Upper lobe of right lung (tissue), 1 donor: Measurements from ENCODE around the gene P3H3. TPM values are rescaled to one million over a fixed set of nuclear protein-coding genes. Genes with fewer than 3 reads are reported as not detected.
"Not testable (repeated sequence)": the region's sequence is repeated elsewhere in the genome, so short reads cannot be mapped to it uniquely, and the experiment has no call there.

Experiments used
- ATAC-seq: fragments of 200-7000 bp; cut with Tn5 transposase; one replicate; pipeline ENCODE4 v1.9.1; 2020; ENCODE audit warnings: mild to moderate bottlenecking, moderate library complexity
- DNase-seq: peaks from one replicate; pipeline ENCODE4 v3.0.0-alpha.2; 2020
- H3K27ac ChIP-seq: fragments of 200-600 bp; one replicate; pipeline ENCODE4 v1.8.0; 2022
- H3K27me3 ChIP-seq: fragments of 200-600 bp; one replicate; pipeline ENCODE4 v1.8.0; 2022; ENCODE audit warnings: mild to moderate bottlenecking
- H3K36me3 ChIP-seq: fragments of 200-600 bp; one replicate; pipeline ENCODE4 v1.8.0; 2022
- H3K4me1 ChIP-seq: fragments of 200-600 bp; one replicate; pipeline ENCODE4 v1.8.0; 2022
- H3K4me3 ChIP-seq: fragments of 200-600 bp; one replicate; pipeline ENCODE4 v1.8.0; 2022; ENCODE audit warnings: mild to moderate bottlenecking
- H3K9me3 ChIP-seq: fragments of 200-600 bp; one replicate; pipeline ENCODE4 v1.8.0; 2022
- intact Hi-C: fragments of 100-400 bp; cut with DNase I; formaldehyde crosslinking; loops from one replicate; pipeline ENCODE4 v1.11.0; 2022
- total RNA-seq: library from RNA; stranded (reverse); fragmentation: NEBNext Ultra II Directional; extraction: Animal tissue kit (Norgen Biotek cat#: 25700); gene quantifications from one replicate; pipeline ENCODE4 v1.2.1, GENCODE V29; 2021
- TF ChIP-seq, protein P1 (sequence below): fragments of 200-600 bp; IDR thresholded peaks from one replicate; pipeline ENCODE4 v1.8.0; 2022; ENCODE audit warnings: antibody characterized with exemption
- donor health status: DM: no; HTN: yes; CAD: no; lungs with severe emphysema.

The P3H3 gene
- total RNA-seq, 1 donor from 2014 or later = 9.7 TPM

DNA sequence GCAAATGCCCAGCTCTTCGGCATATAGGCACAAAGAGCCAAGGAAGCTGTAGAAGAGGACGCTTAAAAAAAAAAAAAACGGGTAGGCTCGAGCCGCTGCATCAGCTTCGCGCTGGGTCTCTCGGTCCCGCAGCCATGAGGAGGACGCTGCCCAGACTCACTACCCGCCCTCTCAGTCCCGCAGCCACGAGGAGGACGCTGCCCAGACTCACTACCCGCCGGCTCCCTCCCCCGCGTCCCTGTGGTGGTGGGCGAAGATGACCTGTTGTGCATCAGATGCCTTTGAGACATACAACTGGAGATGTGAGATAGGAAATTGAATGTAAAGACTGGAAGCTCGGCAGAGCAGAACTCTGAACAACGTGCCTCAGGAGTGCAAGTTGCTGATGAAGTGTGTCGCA, 56.3 kb downstream of the P3H3 start:
- TF ChIP-seq, protein P1, sequence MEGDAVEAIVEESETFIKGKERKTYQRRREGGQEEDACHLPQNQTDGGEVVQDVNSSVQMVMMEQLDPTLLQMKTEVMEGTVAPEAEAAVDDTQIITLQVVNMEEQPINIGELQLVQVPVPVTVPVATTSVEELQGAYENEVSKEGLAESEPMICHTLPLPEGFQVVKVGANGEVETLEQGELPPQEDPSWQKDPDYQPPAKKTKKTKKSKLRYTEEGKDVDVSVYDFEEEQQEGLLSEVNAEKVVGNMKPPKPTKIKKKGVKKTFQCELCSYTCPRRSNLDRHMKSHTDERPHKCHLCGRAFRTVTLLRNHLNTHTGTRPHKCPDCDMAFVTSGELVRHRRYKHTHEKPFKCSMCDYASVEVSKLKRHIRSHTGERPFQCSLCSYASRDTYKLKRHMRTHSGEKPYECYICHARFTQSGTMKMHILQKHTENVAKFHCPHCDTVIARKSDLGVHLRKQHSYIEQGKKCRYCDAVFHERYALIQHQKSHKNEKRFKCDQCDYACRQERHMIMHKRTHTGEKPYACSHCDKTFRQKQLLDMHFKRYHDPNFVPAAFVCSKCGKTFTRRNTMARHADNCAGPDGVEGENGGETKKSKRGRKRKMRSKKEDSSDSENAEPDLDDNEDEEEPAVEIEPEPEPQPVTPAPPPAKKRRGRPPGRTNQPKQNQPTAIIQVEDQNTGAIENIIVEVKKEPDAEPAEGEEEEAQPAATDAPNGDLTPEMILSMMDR = no peak
- intact Hi-C loops = no loop called here
- H3K9me3 ChIP-seq = no peaks in the 10 kb centered on the region

DNA sequence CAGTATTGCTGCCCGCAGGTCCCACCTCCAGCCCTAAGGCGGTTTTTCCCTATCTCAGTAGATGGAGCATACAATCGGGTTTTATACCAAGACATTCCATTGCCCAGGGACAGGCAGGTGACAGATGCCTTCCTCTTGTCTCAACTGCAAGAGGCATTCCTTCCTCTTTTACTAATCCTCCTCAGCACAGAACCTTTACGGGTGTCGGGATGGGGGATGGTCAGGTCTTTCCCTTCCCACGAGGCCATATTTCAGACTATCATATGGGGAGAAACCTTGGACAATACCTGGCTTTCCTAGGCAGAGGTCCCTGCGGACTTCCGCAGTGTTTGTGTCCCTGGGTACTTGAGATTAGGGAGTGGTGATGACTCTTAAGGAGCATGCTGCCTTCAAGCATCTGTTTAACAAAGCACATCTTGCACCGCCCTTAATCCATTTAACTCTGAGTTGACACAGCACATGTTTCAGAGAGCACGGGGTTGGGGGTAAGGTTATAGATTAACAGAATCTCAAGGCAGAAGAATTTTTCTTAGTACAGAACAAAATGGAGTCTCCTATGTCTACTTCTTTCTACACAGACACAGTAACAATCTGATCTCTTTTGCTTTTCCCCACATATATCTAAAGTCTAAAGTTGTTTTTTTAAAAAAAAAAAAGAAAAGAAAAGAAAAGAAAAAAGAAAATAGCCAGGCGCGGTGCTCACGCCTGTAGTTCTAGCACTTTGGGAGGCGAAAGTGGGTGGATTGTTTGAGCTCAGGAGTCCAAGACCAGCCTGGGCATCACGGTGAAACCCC, 58.2 kb downstream of the P3H3 start:
- Histone ChIP-seq H3K36me3 (peaks cover 16% of the 10 kb centered on the region), H3K27ac (peak overlapping the region; percentile 67)
- H3K27me3 ChIP-seq, H3K4me1 ChIP-seq, ATAC-seq, H3K9me3 ChIP-seq, intact Hi-C loops, DNase-seq, H3K4me3 ChIP-seq: not testable (repeated sequence)

More for the DNA sequence above, 56.3 kb downstream of the P3H3 start:
- no peak for ATAC-seq
- Histone ChIP-seq H3K4me3 (no peak overlapping the region), H3K27ac (no peak overlapping the region), H3K27me3 (no peaks in the 10 kb centered on the region), H3K4me1 (peaks cover 8% of the 10 kb centered on the region), H3K36me3 (peaks cover 16% of the 10 kb centered on the region)
- no peak for DNase-seq

DNA sequence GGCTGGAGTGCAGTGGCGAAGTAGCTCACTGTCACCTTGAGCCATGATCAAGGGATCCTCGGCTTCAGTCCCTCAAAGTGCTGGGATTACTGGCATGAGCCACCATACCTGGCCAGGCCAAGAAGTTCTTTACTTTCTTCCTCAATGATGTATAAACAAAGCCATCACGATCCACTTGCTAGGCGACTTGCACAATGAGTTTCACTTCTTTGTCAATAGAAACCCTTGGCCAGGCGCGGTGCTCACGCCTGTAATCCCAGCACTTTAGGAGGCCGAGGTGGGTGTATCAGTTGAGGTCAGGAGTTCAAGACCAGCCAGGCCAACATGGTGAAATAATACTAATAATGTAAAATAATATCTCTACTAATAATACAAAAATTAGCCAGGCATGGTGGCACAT, 59.3 kb downstream of the P3H3 start:
- intact Hi-C loops = no loop called here
- ATAC-seq (peak; percentile 9), DNase-seq (peak; percentile 76)
- Histone ChIP-seq H3K27ac (peak overlapping the region; percentile 67), H3K27me3 (no peaks in the 10 kb centered on the region), H3K36me3 (peaks cover 16% of the 10 kb centered on the region), H3K4me3 (no peak overlapping the region), H3K4me1 (peaks cover 14% of the 10 kb centered on the region), H3K9me3 (no peaks in the 10 kb centered on the region)
- TF ChIP-seq, protein P1 = no peak

DNA sequence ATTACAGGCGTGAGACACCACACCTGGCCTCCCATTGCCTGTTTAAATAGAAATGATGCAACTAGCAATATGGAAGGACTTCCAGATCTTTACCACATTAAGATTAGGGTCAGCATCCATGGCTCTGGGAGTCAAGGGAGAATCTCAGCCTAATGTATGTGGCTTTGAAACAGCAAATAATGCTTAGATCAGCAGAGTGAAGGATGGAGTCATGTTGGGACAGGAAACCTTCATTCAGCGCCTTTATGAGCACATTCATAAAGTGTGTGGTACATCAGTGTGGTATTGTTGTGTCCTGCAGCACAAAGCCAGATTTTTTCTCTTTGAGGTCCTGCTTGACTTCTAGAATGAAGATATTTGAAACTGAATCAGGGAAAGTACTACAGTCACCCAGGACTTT, 60.2 kb downstream of the P3H3 start:
- TF ChIP-seq, protein P1 = no peak
- H3K27ac ChIP-seq = peak overlapping the region; percentile 36
- no peak for DNase-seq

DNA sequence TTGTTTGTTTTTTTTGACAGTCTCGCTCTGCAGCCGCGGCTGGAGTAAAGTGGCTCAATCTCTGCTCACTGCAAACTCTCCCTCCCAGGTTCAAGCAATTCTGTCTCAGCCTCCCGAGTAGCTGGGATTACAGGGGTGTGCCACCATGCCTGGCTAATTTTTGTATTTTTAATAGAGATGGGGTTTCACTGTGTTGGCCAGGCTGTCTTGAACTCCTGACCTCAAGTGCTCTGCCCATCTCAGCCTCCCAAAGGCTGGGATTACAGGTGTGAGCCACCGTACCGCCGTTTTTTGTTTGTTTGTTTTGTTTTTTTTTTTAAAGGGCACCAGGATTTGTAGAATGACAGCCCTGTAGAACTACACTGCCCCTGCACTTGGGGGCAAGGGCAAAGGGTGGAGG, 60.6 kb downstream of the P3H3 start:
- DNase-seq, ATAC-seq: not testable (repeated sequence)

More for the DNA sequence above, 60.2 kb downstream of the P3H3 start:
- H3K4me3 ChIP-seq = no peak overlapping the region
- H3K27me3 ChIP-seq = no peaks in the 10 kb centered on the region
- intact Hi-C loops = no loop called here
- peaks cover 14% of the 10 kb centered on the region for H3K4me1 ChIP-seq
- ATAC-seq = no peak
- H3K9me3 ChIP-seq = no peaks in the 10 kb centered on the region
- peaks cover 16% of the 10 kb centered on the region for H3K36me3 ChIP-seq

More for the DNA sequence above, 60.6 kb downstream of the P3H3 start:
- H3K9me3 ChIP-seq, H3K27me3 ChIP-seq, intact Hi-C loops, H3K4me3 ChIP-seq, H3K27ac ChIP-seq: not testable (repeated sequence)
- Histone ChIP-seq H3K36me3 (peaks cover 11% of the 10 kb centered on the region), H3K4me1 (peaks cover 14% of the 10 kb centered on the region)

Other genes starting within 250 kb of the P3H3 start
- 160 TPM for gene CHD4, start 221.0 kb upstream of the P3H3 start, total RNA-seq
- gene LPAR5, start 192.4 kb upstream of the P3H3 start, total RNA-seq = 2.5 TPM
- gene ACRBP, start 181.0 kb upstream of the P3H3 start, total RNA-seq = 3.8 TPM
- gene ING4, start 165.3 kb upstream of the P3H3 start, total RNA-seq = 38.0 TPM
- gene ZNF384, start 139.0 kb upstream of the P3H3 start, total RNA-seq = 53.6 TPM
- gene PIANP, start 127.6 kb upstream of the P3H3 start, total RNA-seq = 0.20 TPM
- gene COPS7A, start 104.4 kb upstream of the P3H3 start, total RNA-seq = 57.9 TPM
- gene MLF2, start 75.3 kb upstream of the P3H3 start, total RNA-seq = 118 TPM
- gene PTMS, start 62.0 kb upstream of the P3H3 start, total RNA-seq = 323 TPM
- gene LAG3, start 55.9 kb upstream of the P3H3 start, total RNA-seq = 1.5 TPM
- 67.6 TPM for gene CD4, start 38.9 kb upstream of the P3H3 start, total RNA-seq
- gene GPR162, start 6.6 kb upstream of the P3H3 start, total RNA-seq = 17.1 TPM
- gene GNB3, start 12.5 kb downstream of the P3H3 start, total RNA-seq = 0.32 TPM
- 1.1 TPM for gene CDCA3, start 22.9 kb downstream of the P3H3 start, total RNA-seq
- 63.9 TPM for gene USP5, start 23.7 kb downstream of the P3H3 start, total RNA-seq
- gene TPI1, start 39.1 kb downstream of the P3H3 start, total RNA-seq = 280 TPM
- 30.2 TPM for gene SPSB2, start 44.9 kb downstream of the P3H3 start, total RNA-seq
- gene LRRC23, start 76.4 kb downstream of the P3H3 start, total RNA-seq = 13.3 TPM
- gene ENO2, start 86.2 kb downstream of the P3H3 start, total RNA-seq = 41.8 TPM
- gene ATN1, start 99.6 kb downstream of the P3H3 start, total RNA-seq = 149 TPM
- not detected for gene RNU7-1, start 115.4 kb downstream of the P3H3 start, total RNA-seq
- 197 TPM for gene C12orf57, start 115.6 kb downstream of the P3H3 start, total RNA-seq
- gene PTPN6, start 122.9 kb downstream of the P3H3 start, total RNA-seq = 154 TPM
- 126 TPM for gene PHB2, start 142.3 kb downstream of the P3H3 start, total RNA-seq
- gene EMG1, start 142.5 kb downstream of the P3H3 start, total RNA-seq = 35.6 TPM
- gene LPCAT3, start 190.1 kb downstream of the P3H3 start, total RNA-seq = 70.5 TPM
- gene C1S, start 232.3 kb downstream of the P3H3 start, total RNA-seq = 321 TPM